Natural killer cell (primary cell): ENCODE results near the gene PITX3. TPM values are rescaled to one million over a fixed set of nuclear protein-coding genes. Genes with fewer than 3 reads are reported as not detected.
"Not testable (repeated sequence)": the region's sequence is repeated elsewhere in the genome, so short reads cannot be mapped to it uniquely, and the experiment has no call there.

Experiments
- ATAC-seq, 3 donors: fragments of 150-1000 bp in 2 of 3; fragments of 200-7000 bp in 1 of 3; cut with Tn5 transposase; 1 replicate in 1 of 3; 2 replicates in 2 of 3; pipeline ENCODE4 v1.10.0; 2021; ENCODE audit warnings: mild to moderate bottlenecking in 2 of 3, moderate library complexity in 2 of 3
- DNase-seq, 2 donors: peaks; one replicate each; pipeline versions ENCODE4 v3.0.0 to v3.0.0-alpha.2; 2013 to 2021; ENCODE audit warnings: mixed read lengths in 1 of 2
- H3K27ac ChIP-seq: one replicate; pipeline ENCODE4 v1.5.1; 2013; ENCODE audit warnings: mild to moderate bottlenecking, low read length
- H3K27me3 ChIP-seq: one replicate; pipeline ENCODE4 v1.6.1; 2013; ENCODE audit warnings: low read length; ENCODE audit not compliant: control insufficient read depth, insufficient read depth
- H3K36me3 ChIP-seq: one replicate; pipeline ENCODE4 v1.6.1; 2013; ENCODE audit warnings: low read length; ENCODE audit not compliant: control insufficient read depth, insufficient read depth
- H3K4me1 ChIP-seq: one replicate; pipeline ENCODE4 v1.6.1; 2013; ENCODE audit warnings: low read length; ENCODE audit not compliant: control insufficient read depth, insufficient read depth
- H3K4me3 ChIP-seq: one replicate; pipeline ENCODE4 v1.5.1; 2013; ENCODE audit warnings: low read length
- H3K9me3 ChIP-seq: one replicate; pipeline ENCODE4 v1.6.1; 2013; ENCODE audit warnings: low read length; ENCODE audit not compliant: control insufficient read depth, insufficient read depth
- H3K27ac Mint-ChIP-seq, 2 donors: one replicate each; pipeline ENCODE4 v1.8.0; 2022; ENCODE audit warnings: mild to moderate bottlenecking in 2 of 2, mixed read lengths in 2 of 2, moderate library complexity in 1 of 2
- H3K27me3 Mint-ChIP-seq, 2 donors: one replicate each; pipeline ENCODE4 v1.8.0; 2022; ENCODE audit warnings: low read depth in 2 of 2, mixed read lengths in 2 of 2
- H3K36me3 Mint-ChIP-seq: one replicate; pipeline ENCODE4 v1.8.0; 2022; ENCODE audit warnings: mixed read lengths
- H3K4me1 Mint-ChIP-seq, 2 donors: one replicate each; pipeline ENCODE4 v1.8.0; 2022; ENCODE audit warnings: mixed read lengths in 2 of 2
- H3K4me3 Mint-ChIP-seq: one replicate; pipeline ENCODE4 v1.8.0; 2022; ENCODE audit warnings: mild to moderate bottlenecking, moderate library complexity, mixed read lengths
- H3K9me3 Mint-ChIP-seq, 2 donors: one replicate each; pipeline ENCODE4 v1.8.0; 2022; ENCODE audit warnings: mixed read lengths in 2 of 2
- CTCF ChIP-seq: fragments of 200-600 bp; IDR thresholded peaks from one replicate; pipeline ENCODE4 v1.8.0; 2022; ENCODE audit warnings: antibody characterized with exemption
- WGBS: methylation state at CpG from one replicate; pipeline ENCODE4 v1.1.7; 2013; ENCODE audit warnings: missing lambda C conversion rate; ENCODE audit not compliant: insufficient coverage; 5-methylcytosine and 5-hydroxymethylcytosine counted together
- intact Hi-C: fragments of 100-400 bp; cut with micrococcal nuclease; formaldehyde crosslinking; loops from one replicate; pipeline ENCODE4 v1.14.2; 2022
- total RNA-seq, 4 donors: library from RNA; stranded (reverse); fragments of 120-200 nt in 1 of 4; gene quantifications; one replicate each; pipeline versions ENCODE4 v1.2.3 to v1.2.4, GENCODE V29; 2013 to 2022

The PITX3 gene
- total RNA-seq, 3 donors from 2014 or later (not counting 1 experiment from before 2014, with no cell fraction given): not detected

- 91% methylated on average over 5 of the region's 5 CpGs for WGBS
These were observed 18.5 kb downstream of the PITX3 start for GRCh38 chr10:102222797-102223196.

GRCh38 chr10:102220612-102221011, 20.7 kb downstream of the PITX3 start:
- DNase-seq (no peak), ATAC-seq (no peak)
- Histone ChIP-seq H3K27ac (no peak overlapping the region), H3K27me3 (no peaks in the 10 kb centered on the region), H3K4me1 (peaks cover under 1% of the 10 kb centered on the region), H3K4me3 (no peak overlapping the region), H3K36me3 (no peaks in the 10 kb centered on the region), H3K9me3 (no peaks in the 10 kb centered on the region)
- Mint-ChIP-seq H3K4me3 (no peak overlapping the region), H3K4me1 (peaks cover under 1 to 1% of the 10 kb centered on the region in 2 donors), H3K27ac (no peak overlapping the region), H3K27me3 (peaks cover 14 to 16% of the 10 kb centered on the region in 2 donors), H3K36me3 (no peaks in the 10 kb centered on the region), H3K9me3 (no peaks in the 10 kb centered on the region)
- TF ChIP-seq CTCF: no peak
- intact Hi-C loops: no loop called here

More at GRCh38 chr10:102222797-102223196, 18.5 kb downstream of the PITX3 start:
- no peak for TF ChIP-seq CTCF
- DNase-seq (no peak), ATAC-seq (no peak)
- intact Hi-C loops: no loop called here
- H3K36me3 Mint-ChIP-seq: no peaks in the 10 kb centered on the region
- H3K9me3 ChIP-seq: no peaks in the 10 kb centered on the region
- peaks cover 10% of the 10 kb centered on the region for H3K27me3 ChIP-seq
- no peaks in the 10 kb centered on the region for H3K9me3 Mint-ChIP-seq
- H3K4me3 Mint-ChIP-seq: no peak overlapping the region
- H3K4me3 ChIP-seq: no peak overlapping the region
- H3K27ac ChIP-seq: no peak overlapping the region
- peaks cover 12 to 17% of the 10 kb centered on the region in 2 donors for H3K4me1 Mint-ChIP-seq
- no peaks in the 10 kb centered on the region for H3K36me3 ChIP-seq
- H3K27me3 Mint-ChIP-seq: peaks cover 11 to 23% of the 10 kb centered on the region in 2 donors
- peaks cover 16% of the 10 kb centered on the region for H3K4me1 ChIP-seq
- no peak overlapping the region for H3K27ac Mint-ChIP-seq

- peaks cover 14 to 16% of the 10 kb centered on the region in 2 donors for H3K27me3 Mint-ChIP-seq
- H3K27ac Mint-ChIP-seq: no peak overlapping the region
- no peaks in the 10 kb centered on the region for H3K4me1 ChIP-seq
- 90% methylated on average over 5 of the region's 5 CpGs for WGBS
- H3K27ac ChIP-seq: no peak overlapping the region
- ATAC-seq: no peak
- no peaks in the 10 kb centered on the region for H3K9me3 Mint-ChIP-seq
- H3K4me3 Mint-ChIP-seq: no peak overlapping the region
- H3K27me3 ChIP-seq: no peaks in the 10 kb centered on the region
- no peaks in the 10 kb centered on the region for H3K36me3 Mint-ChIP-seq
- H3K4me3 ChIP-seq: no peak overlapping the region
- intact Hi-C loops: no loop called here
- DNase-seq: no peak
- H3K4me1 Mint-ChIP-seq: no peaks in the 10 kb centered on the region
- no peaks in the 10 kb centered on the region for H3K9me3 ChIP-seq
- no peak for TF ChIP-seq CTCF
- no peaks in the 10 kb centered on the region for H3K36me3 ChIP-seq
These were observed 21.9 kb downstream of the PITX3 start for GRCh38 chr10:102219370-102219769.

GRCh38 chr10:102213599-102213998, 27.7 kb downstream of the PITX3 start:
- H3K27ac Mint-ChIP-seq, H3K27ac ChIP-seq, ATAC-seq, H3K9me3 Mint-ChIP-seq, H3K36me3 Mint-ChIP-seq, DNase-seq, H3K4me3 ChIP-seq, H3K4me1 ChIP-seq, H3K27me3 ChIP-seq, H3K27me3 Mint-ChIP-seq, H3K36me3 ChIP-seq, H3K9me3 ChIP-seq, H3K4me1 Mint-ChIP-seq, H3K4me3 Mint-ChIP-seq, intact Hi-C loops: not testable (repeated sequence)
- 71% methylated on average over 3 of the region's 4 CpGs for WGBS
